Measurements from ENCODE around the gene ITPR2. TPM values are rescaled to one million over a fixed set of nuclear protein-coding genes. Genes with fewer than 3 reads are reported as not detected.

Gene ITPR2
- polyA plus RNA-seq, 1 of the 3 experiments (the other 2 are of a cell fraction), result 2.3 TPM

DNA sequence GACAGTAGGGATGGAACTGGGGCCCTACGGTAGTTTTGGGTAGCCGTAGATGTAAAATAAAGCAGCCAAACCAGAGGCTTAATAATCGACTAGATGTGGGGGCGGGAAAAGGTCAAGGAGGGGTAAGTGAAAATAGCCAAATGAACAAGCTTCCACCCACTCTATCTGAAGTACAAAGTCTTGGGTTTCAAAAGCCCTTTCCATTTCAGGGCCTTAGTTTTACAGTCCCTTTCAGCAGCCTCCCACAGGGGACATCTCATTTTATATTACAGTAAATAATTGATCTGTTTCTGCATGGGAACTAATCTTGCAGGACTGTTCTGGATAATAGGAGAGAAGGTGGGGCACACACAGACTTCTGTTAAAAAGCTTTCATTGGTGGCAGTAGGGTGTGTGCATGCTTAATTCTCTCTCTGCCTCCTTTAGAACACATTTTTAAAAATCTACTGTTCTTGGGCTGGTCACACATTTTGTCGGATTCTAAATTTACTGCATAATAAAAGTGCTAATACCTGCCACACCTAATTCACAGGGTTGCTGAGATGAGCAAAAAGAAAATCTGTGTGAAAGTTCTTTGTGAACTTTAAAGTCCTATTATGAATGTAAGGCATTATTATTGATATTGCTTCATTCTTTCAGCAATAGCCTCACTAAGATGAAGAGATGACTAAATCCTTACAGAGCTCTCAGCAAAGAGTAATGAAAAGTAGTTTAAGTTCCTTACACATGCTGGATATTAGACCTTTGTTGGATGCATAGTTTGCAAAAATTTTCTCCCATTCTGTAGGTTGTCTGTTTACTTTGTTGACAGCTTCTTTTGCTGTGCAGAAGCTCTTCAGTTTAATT, 104.6 kb downstream of the ITPR2 start:
- H3K27me3 ChIP-seq (ENCODE audit: insufficient read depth), result no peaks in the 10 kb centered on the region
- H3K36me3 ChIP-seq (replicated peaks in 1 of 2; ENCODE audit: control insufficient read depth in 1 of 2, insufficient read depth in 2 of 2, low read length in 1 of 2), result no peaks in the 10 kb centered on the region
- TF ChIP-seq SMC3 (IDR thresholded peaks at IDR 0.05; ENCODE audit: low read depth, low read length) (no peak), TAF1 (IDR thresholded peaks at IDR 0.05; ENCODE audit: borderline replicate concordance, low read depth, low read length) (no peak), TEAD4 (IDR thresholded peaks at IDR 0.05; ENCODE audit: borderline replicate concordance, insufficient read depth) (no peak), MEF2A (IDR thresholded peaks at IDR 0.05; ENCODE audit: borderline replicate concordance, low read depth) (no peak), RCOR1 (IDR thresholded peaks at IDR 0.05; ENCODE audit: low read length) (no peak), FOXJ3 (CRISPR knock-in tag; IDR thresholded peaks at IDR 0.05) (no peak), POLR2AphosphoS5 (IDR thresholded peaks at IDR 0.05; ENCODE audit: low read depth, low read length) (no peak), EP300 (IDR thresholded peaks at IDR 0.05; ENCODE audit: borderline replicate concordance in 1 of 2, low read depth in 1 of 2, low read length in 1 of 2) (no peak), YY1 (IDR thresholded peaks at IDR 0.05; ENCODE audit: low read depth) (no peak), RXRA (IDR thresholded peaks at IDR 0.05; ENCODE audit: borderline replicate concordance, low read depth) (no peak), MXI1 (IDR thresholded peaks at IDR 0.05; ENCODE audit: low read depth, low read length) (no peak), FOXM1 (IDR thresholded peaks at IDR 0.05; ENCODE audit: low read depth) (no peak), RFX5 (IDR thresholded peaks at IDR 0.05; ENCODE audit: low read length) (no peak), GATA2 (CRISPR knock-in tag; IDR thresholded peaks at IDR 0.05) (no peak)
- TF ChIP-seq, protein P1, sequence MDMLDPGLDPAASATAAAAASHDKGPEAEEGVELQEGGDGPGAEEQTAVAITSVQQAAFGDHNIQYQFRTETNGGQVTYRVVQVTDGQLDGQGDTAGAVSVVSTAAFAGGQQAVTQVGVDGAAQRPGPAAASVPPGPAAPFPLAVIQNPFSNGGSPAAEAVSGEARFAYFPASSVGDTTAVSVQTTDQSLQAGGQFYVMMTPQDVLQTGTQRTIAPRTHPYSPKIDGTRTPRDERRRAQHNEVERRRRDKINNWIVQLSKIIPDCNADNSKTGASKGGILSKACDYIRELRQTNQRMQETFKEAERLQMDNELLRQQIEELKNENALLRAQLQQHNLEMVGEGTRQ (IDR thresholded peaks at IDR 0.05; ENCODE audit: borderline replicate concordance, low read depth, low read length), result no peak
- TF ChIP-seq, protein P2, sequence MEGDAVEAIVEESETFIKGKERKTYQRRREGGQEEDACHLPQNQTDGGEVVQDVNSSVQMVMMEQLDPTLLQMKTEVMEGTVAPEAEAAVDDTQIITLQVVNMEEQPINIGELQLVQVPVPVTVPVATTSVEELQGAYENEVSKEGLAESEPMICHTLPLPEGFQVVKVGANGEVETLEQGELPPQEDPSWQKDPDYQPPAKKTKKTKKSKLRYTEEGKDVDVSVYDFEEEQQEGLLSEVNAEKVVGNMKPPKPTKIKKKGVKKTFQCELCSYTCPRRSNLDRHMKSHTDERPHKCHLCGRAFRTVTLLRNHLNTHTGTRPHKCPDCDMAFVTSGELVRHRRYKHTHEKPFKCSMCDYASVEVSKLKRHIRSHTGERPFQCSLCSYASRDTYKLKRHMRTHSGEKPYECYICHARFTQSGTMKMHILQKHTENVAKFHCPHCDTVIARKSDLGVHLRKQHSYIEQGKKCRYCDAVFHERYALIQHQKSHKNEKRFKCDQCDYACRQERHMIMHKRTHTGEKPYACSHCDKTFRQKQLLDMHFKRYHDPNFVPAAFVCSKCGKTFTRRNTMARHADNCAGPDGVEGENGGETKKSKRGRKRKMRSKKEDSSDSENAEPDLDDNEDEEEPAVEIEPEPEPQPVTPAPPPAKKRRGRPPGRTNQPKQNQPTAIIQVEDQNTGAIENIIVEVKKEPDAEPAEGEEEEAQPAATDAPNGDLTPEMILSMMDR (IDR thresholded peaks at IDR 0.05), result no peak
- TF ChIP-seq, protein P3, sequence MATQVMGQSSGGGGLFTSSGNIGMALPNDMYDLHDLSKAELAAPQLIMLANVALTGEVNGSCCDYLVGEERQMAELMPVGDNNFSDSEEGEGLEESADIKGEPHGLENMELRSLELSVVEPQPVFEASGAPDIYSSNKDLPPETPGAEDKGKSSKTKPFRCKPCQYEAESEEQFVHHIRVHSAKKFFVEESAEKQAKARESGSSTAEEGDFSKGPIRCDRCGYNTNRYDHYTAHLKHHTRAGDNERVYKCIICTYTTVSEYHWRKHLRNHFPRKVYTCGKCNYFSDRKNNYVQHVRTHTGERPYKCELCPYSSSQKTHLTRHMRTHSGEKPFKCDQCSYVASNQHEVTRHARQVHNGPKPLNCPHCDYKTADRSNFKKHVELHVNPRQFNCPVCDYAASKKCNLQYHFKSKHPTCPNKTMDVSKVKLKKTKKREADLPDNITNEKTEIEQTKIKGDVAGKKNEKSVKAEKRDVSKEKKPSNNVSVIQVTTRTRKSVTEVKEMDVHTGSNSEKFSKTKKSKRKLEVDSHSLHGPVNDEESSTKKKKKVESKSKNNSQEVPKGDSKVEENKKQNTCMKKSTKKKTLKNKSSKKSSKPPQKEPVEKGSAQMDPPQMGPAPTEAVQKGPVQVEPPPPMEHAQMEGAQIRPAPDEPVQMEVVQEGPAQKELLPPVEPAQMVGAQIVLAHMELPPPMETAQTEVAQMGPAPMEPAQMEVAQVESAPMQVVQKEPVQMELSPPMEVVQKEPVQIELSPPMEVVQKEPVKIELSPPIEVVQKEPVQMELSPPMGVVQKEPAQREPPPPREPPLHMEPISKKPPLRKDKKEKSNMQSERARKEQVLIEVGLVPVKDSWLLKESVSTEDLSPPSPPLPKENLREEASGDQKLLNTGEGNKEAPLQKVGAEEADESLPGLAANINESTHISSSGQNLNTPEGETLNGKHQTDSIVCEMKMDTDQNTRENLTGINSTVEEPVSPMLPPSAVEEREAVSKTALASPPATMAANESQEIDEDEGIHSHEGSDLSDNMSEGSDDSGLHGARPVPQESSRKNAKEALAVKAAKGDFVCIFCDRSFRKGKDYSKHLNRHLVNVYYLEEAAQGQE (IDR thresholded peaks at IDR 0.05; ENCODE audit: low read depth, low read length), result no peak
- TF ChIP-seq, protein P4, sequence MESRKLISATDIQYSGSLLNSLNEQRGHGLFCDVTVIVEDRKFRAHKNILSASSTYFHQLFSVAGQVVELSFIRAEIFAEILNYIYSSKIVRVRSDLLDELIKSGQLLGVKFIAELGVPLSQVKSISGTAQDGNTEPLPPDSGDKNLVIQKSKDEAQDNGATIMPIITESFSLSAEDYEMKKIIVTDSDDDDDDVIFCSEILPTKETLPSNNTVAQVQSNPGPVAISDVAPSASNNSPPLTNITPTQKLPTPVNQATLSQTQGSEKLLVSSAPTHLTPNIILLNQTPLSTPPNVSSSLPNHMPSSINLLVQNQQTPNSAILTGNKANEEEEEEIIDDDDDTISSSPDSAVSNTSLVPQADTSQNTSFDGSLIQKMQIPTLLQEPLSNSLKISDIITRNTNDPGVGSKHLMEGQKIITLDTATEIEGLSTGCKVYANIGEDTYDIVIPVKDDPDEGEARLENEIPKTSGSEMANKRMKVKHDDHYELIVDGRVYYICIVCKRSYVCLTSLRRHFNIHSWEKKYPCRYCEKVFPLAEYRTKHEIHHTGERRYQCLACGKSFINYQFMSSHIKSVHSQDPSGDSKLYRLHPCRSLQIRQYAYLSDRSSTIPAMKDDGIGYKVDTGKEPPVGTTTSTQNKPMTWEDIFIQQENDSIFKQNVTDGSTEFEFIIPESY (IDR thresholded peaks at IDR 0.05; ENCODE audit: borderline replicate concordance, low read depth), result no peak
- TF ChIP-seq, protein P5, sequence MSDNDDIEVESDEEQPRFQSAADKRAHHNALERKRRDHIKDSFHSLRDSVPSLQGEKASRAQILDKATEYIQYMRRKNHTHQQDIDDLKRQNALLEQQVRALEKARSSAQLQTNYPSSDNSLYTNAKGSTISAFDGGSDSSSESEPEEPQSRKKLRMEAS (IDR thresholded peaks at IDR 0.05; ENCODE audit: low read depth), result no peak
- 87% methylated on average over 5 of the region's 5 CpGs for WGBS (ENCODE audit: low lambda C conversion rate)
- H3K9me3 ChIP-seq, result no peaks in the 10 kb centered on the region
- H3K4me2 ChIP-seq, result no peak overlapping the region
- no peak overlapping the region for H2AFZ ChIP-seq (ENCODE audit: low read depth)
- H3K27ac ChIP-seq (ENCODE audit: low read depth in 2 of 2, low read length in 1 of 2), result no peak overlapping the region
- CTCF ChIA-PET, result interaction anchor here (1.8 kb wide), 1 partner anchor 27 kb away, joined by 4 read pairs; no protein-coding TSS in a partner anchor
- peaks cover 9% of the 10 kb centered on the region for H3F3A ChIP-seq (replicated peaks; ENCODE audit: insufficient read depth)
- no peaks in the 10 kb centered on the region for H3K9me2 ChIP-seq
- H3K9ac ChIP-seq, result no peak overlapping the region
- DNase-seq, result no peak
- POLR2A ChIA-PET, result no interaction called here
- peaks cover 4% of the 10 kb centered on the region; the same call in 1 of the 2 replicates for H3K79me2 ChIP-seq (ENCODE audit: insufficient read depth)
- H4K20me1 ChIP-seq (ENCODE audit: insufficient read depth), result no peaks in the 10 kb centered on the region
- no peak overlapping the region for H3K4me3 ChIP-seq (ENCODE audit: low read depth in 2 of 2, low read length in 1 of 2)
- peaks cover 10 to 12% of the 10 kb centered on the region in 2 experiments for H3K4me1 ChIP-seq (ENCODE audit: control insufficient read depth in 1 of 2, insufficient read depth in 2 of 2, low read depth in 1 of 2, low read length in 1 of 2)
